Raji (cell line): ENCODE data around the gene DGKG.

Source experiments
- POLR2A ChIP-seq: IDR thresholded peaks from 2 replicates; pipeline ENCODE4 v1.6.1; 2011; ENCODE audit warnings: low read depth, low read length, control low read depth; ENCODE audit not compliant: insufficient read depth

The DGKG gene

GRCh38 chr3:186152889-186153292 lies 209.1 kb downstream of the DGKG start:
- no peak for TF ChIP-seq POLR2A

DNA sequence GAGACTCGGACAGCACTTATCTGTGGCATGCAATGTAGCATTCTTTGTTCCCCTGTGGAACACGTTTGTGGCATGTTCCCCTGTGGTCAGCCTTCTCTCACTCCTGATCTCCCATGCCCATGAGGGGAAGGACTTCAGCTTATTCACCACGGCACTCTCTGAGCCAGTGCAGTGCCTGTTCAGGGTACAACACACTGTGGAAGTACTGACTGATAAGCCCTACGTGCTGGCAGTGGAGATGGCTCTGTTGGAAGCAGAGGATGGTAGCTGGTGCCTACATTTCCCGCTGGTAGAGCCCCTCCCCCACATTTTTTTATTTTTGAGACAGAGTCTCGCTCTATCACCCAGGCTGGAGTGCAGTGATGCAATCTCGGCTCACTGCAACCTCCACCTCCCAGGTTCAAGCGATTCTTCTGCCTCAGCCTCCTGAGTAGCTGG lies 209.7 kb downstream of the DGKG start:
- TF ChIP-seq POLR2A: no peak

GRCh38 chr3:186151077-186151971 lies 210.7 kb downstream of the DGKG start:
- no peak for TF ChIP-seq POLR2A

GRCh38 chr3:186150041-186150830 lies 211.8 kb downstream of the DGKG start:
- no peak for TF ChIP-seq POLR2A

DNA sequence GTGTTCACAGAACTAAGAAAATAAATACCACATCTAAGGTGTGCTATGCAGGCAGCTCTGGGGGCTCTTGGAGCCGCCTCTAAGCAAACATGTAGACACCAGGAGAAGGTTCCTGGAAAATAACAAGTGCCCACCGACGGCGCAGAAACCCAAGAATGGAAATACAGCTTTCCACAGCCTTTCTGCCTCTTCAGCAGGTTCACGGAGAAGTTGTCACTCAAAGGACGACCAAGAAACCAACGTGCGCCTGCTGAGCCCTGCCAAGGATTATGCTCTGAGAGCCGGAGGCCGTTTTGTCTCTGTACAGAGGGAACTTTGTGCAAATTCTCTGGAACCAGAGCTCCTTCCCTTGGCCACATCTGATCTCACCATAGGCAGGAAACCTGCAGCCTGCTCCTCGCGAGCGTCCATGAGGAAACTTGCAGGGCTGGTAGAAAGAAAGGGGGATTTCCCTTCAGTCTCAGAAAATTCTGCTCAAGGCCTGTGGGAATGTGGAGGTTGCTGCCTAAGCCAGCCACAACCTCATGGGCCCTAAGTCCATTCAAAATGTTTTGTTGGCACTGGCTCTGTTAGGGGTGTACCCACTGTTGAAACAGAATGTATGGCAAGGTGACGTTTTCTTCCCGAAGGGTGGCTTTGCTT lies 212.6 kb downstream of the DGKG start:
- no peak for TF ChIP-seq POLR2A

GRCh38 chr3:186144257-186144656 lies 217.8 kb downstream of the DGKG start:
- TF ChIP-seq POLR2A: no peak

DNA sequence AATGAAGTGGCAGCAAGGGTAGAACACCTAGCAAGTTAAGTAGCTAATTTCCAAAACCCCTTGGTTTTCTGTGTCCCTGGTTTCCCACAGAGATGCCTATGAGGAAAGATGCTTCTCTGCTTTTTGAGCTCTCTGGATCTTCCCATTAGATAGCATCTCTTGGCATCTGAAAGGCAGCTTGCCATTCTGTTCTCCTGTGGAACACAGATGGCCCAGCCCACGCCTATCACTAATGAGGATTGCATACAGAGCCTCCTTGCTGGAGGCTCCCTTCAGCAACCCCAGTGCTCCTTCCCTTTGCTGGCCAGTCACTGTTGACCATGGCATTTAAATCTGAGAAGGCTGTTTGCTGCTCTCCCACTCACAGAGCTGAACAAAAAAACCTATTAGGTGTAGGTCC lies 218.8 kb downstream of the DGKG start:
- no peak for TF ChIP-seq POLR2A

- TF ChIP-seq POLR2A: no peak
Measured at GRCh38 chr3:186142393-186142932, 219.6 kb downstream of the DGKG start.

- TF ChIP-seq POLR2A: no peak
Measured at GRCh38 chr3:186141790-186142189, 220.2 kb downstream of the DGKG start.

- TF ChIP-seq POLR2A: no peak
Measured at GRCh38 chr3:186138272-186138981, 223.6 kb downstream of the DGKG start.

DNA sequence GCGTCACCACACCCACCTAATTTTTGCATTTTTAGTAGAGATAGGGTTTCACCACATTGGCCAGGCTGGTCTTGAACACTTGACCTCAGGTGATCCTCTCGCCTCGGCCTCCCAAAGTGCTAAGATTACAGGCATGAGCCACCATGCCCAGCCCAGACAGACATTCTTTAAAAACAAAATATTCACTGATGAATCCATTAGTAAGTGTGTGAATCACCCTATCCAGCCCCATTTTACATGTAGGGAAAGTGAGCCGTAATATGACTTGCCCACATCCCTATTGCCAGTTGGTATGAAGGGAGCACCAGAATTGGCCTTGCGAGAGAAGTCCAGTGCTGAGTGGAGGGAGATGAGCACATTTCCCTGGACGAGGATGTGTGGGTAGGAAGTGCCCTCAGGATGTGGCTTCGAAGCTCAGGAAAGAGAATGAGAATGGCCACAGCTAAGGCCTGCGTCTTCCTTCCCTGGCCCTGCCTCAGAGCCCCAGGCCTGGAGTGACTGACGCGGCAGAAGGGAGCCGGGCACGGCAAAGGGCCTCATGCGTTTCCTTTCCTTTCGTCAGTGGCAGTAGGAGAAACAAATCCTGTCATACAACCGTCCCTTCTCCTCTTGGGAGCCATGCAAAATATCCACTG lies 224.9 kb downstream of the DGKG start:
- TF ChIP-seq POLR2A: no peak

GRCh38 chr3:186133980-186134379 lies 228.1 kb downstream of the DGKG start:
- no peak for TF ChIP-seq POLR2A

DNA sequence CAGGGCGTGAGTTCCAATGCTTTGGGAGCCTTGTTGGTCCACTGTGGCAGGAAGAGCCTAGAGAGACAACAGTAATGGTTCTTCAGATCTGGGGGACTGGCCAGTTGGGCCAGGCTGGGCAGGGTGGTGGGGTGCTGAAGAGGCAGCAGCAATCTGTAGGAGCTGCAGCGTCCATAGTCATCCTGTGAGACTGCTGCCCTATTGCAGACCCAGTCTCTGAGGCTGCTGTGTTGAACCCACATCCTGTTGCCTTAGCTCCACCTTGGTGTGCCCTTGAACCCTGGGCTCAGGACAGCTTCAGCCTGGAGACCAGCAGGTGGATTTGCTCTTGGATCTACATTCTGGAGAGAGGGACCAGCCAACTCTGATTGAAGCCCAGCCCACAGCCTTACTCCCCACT lies 229.5 kb downstream of the DGKG start:
- TF ChIP-seq POLR2A: no peak

DNA sequence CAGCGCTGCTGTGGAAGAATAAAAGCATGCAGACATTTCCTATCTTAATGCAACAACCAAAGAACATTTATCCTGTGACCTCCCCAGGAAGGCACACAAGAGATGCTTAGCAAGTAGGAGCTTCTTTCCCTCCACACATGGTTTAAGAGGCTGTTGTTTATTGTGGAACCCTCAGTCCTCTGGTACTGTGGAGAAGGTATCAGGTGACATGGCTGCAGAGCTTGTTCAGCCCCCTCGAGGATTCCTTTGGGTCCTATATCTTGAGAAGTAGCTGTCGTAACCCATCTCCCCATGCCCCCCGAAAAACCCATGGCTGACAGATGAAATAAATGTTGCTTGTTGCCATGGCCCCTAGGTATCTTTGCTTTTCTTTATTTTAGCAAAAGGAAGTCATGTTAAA lies 232.8 kb downstream of the DGKG start:
- TF ChIP-seq POLR2A: no peak

GRCh38 chr3:186128158-186128557 lies 233.9 kb downstream of the DGKG start:
- no peak for TF ChIP-seq POLR2A

DNA sequence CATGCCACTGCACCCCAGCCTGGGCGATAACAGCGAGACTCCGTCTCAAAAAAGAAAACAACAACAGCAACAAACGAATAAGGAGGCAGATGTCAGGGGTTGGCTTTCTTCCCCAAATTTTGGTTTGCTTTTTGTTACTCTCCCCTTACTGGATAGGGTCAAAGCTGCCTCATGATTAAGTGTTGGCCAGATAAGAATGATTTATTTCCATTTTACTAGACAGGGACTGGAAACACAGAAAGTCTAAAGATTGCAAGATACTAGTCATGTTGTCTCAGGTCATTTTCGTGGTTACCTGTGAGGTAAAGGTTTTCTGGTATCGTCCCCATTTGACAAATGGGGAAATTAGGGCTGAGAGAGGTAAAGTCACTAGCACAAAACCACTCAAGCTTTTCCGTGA lies 234.6 kb downstream of the DGKG start:
- no peak for TF ChIP-seq POLR2A
